ENCODE measurements around the gene FOXO6.

FOXO6 gene

GRCh38 chr1:41394959-41395956 is 34.0 kb downstream of the FOXO6 start:
- no peak for DNase-seq (ENCODE audit: low read depth)
- TF ChIP-seq, protein P1, sequence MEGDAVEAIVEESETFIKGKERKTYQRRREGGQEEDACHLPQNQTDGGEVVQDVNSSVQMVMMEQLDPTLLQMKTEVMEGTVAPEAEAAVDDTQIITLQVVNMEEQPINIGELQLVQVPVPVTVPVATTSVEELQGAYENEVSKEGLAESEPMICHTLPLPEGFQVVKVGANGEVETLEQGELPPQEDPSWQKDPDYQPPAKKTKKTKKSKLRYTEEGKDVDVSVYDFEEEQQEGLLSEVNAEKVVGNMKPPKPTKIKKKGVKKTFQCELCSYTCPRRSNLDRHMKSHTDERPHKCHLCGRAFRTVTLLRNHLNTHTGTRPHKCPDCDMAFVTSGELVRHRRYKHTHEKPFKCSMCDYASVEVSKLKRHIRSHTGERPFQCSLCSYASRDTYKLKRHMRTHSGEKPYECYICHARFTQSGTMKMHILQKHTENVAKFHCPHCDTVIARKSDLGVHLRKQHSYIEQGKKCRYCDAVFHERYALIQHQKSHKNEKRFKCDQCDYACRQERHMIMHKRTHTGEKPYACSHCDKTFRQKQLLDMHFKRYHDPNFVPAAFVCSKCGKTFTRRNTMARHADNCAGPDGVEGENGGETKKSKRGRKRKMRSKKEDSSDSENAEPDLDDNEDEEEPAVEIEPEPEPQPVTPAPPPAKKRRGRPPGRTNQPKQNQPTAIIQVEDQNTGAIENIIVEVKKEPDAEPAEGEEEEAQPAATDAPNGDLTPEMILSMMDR (conservative IDR thresholded peaks at IDR 0.05; ENCODE audit: low read depth, low read length): peak; percentile 31
- H3K4me3 ChIP-seq (ENCODE audit: low read length): no peak overlapping the region

GRCh38 chr1:41396084-41396483 is 34.9 kb downstream of the FOXO6 start:
- H3K4me3 ChIP-seq (ENCODE audit: low read length): no peak overlapping the region
- TF ChIP-seq, protein P1 (conservative IDR thresholded peaks at IDR 0.05; ENCODE audit: low read depth, low read length): no peak
- DNase-seq (ENCODE audit: low read depth): no peak

DNA sequence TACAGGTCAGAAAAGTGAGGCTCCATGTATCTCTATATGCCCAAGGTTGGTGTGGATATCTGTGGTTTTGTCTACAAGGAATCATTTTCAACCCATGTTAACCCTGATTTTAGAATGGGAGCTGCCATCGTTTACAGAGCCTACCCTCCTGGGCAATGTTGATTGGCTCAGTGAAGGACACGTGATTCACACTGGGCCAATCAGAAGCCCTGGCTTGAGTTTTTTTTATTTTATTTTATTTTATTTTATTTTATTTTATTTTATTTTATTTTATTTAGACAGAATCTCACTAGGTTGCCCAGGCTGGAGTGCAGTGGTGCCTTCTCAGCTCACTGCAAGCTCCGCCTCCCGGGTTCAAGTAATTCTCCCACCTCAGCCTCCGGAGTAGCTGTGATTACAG is 35.8 kb downstream of the FOXO6 start:
- H3K4me3 ChIP-seq (ENCODE audit: low read length): no peak overlapping the region
- no peak for DNase-seq (ENCODE audit: low read depth)
- TF ChIP-seq, protein P1 (conservative IDR thresholded peaks at IDR 0.05; ENCODE audit: low read depth, low read length): no peak

GRCh38 chr1:41397753-41398330 is 36.6 kb downstream of the FOXO6 start:
- no peak overlapping the region for H3K4me3 ChIP-seq (ENCODE audit: low read length)
- no peak for DNase-seq (ENCODE audit: low read depth)
- TF ChIP-seq, protein P1 (conservative IDR thresholded peaks at IDR 0.05; ENCODE audit: low read depth, low read length): no peak

- no peak overlapping the region for H3K4me3 ChIP-seq (ENCODE audit: low read length)
- TF ChIP-seq, protein P1 (conservative IDR thresholded peaks at IDR 0.05; ENCODE audit: low read depth, low read length): no peak
- no peak for DNase-seq (ENCODE audit: low read depth)
Measured at GRCh38 chr1:41399145-41399795, 38.0 kb downstream of the FOXO6 start.

- no peak for DNase-seq (ENCODE audit: low read depth)
- TF ChIP-seq, protein P1 (conservative IDR thresholded peaks at IDR 0.05; ENCODE audit: low read depth, low read length): no peak
- no peak overlapping the region for H3K4me3 ChIP-seq (ENCODE audit: low read length)
Measured at GRCh38 chr1:41400225-41400624, 39.0 kb downstream of the FOXO6 start.
